B cell (primary cell): Measurements from ENCODE around the gene TCEANC2. TPM values are rescaled to one million over a fixed set of nuclear protein-coding genes. Genes with fewer than 3 reads are reported as not detected.
"Not testable (repeated sequence)": the region's sequence is repeated elsewhere in the genome, so short reads cannot be mapped to it uniquely, and the experiment has no call there.

Source experiments
- ATAC-seq: fragments of 200-7000 bp; cut with Tn5 transposase; one replicate; pipeline ENCODE4 v1.10.0; 2021; ENCODE audit warnings: low read depth, mild to moderate bottlenecking, moderate number of reproducible peaks, moderate library complexity
- CTCF ChIA-PET: fragments of 350-600 bp; sonication (Branson Sonifier 250); formaldehyde crosslinking; loops from one replicate; lab custom pipeline; 2021; ENCODE audit warnings: antibody characterized with exemption, inconsistent platforms; lab: Charles Lee
- POLR2A ChIA-PET: fragments of 350-600 bp; sonication (Branson Sonifier 250); formaldehyde crosslinking; loops from one replicate; lab custom pipeline; 2021; ENCODE audit warnings: antibody characterized with exemption; lab: Charles Lee
- DNase-seq: peaks from one replicate; pipeline ENCODE4 v3.0.0; 2013
- H2AFZ ChIP-seq: 2 replicates; pipeline ENCODE4 v1.6.1; 2012; ENCODE audit warnings: mild to moderate bottlenecking, low read depth, low read length; ENCODE audit not compliant: insufficient read depth, poor library complexity, severe bottlenecking
- H3K27ac ChIP-seq, 2 donors: 1 replicate in 1 of 2; 2 replicates in 1 of 2; pipeline ENCODE4 v1.5.1; 2012 to 2013; ENCODE audit warnings: low read length in 2 of 2, mild to moderate bottlenecking in 2 of 2, moderate library complexity in 1 of 2
- H3K27me3 ChIP-seq, 4 experiments: fragments of 200-600 bp in 1 of 4; sonication (generic) in 1 of 4; replicated peaks in 1 of 4; 1 replicate in 2 of 4; 2 replicates in 2 of 4; pipeline versions ENCODE4 v1.6.1 to v1.7.0; 2013 to 2016; ENCODE audit warnings: low read length in 3 of 4, mild to moderate bottlenecking in 2 of 4, mixed read lengths in 1 of 4, moderate library complexity in 1 of 4; ENCODE audit not compliant: insufficient read depth in 4 of 4, control insufficient read depth in 3 of 4; ENCODE audit errors: control extremely low read depth in 1 of 4
- H3K36me3 ChIP-seq, 2 experiments: replicated peaks in 1 of 2; 1 replicate in 1 of 2; 2 replicates in 1 of 2; pipeline versions ENCODE4 v1.6.1 to v1.7.1; 2013; ENCODE audit warnings: low read length in 1 of 2; ENCODE audit not compliant: insufficient read depth in 2 of 2, control insufficient read depth in 1 of 2; ENCODE audit errors: control extremely low read depth in 1 of 2, extremely low read depth in 1 of 2
- H3K4me1 ChIP-seq, 2 donors: fragments of 200-600 bp in 1 of 2; sonication (generic) in 1 of 2; 1 replicate in 1 of 2; 2 replicates in 1 of 2; pipeline versions ENCODE4 v1.5.1 to v1.6.1; 2013 to 2017; ENCODE audit warnings: low read length in 2 of 2; ENCODE audit not compliant: control insufficient read depth in 2 of 2, insufficient read depth in 2 of 2
- H3K4me2 ChIP-seq: replicated peaks from 2 replicates; pipeline ENCODE3; 2012; ENCODE audit warnings: mild to moderate bottlenecking, low read depth, low read length; ENCODE audit not compliant: poor library complexity, severe bottlenecking
- H3K4me3 ChIP-seq, 5 experiments: fragments of 200-600 bp in 1 of 5; sonication (generic) in 1 of 5; 1 replicate in 3 of 5; 2 replicates in 2 of 5; pipeline versions ENCODE4 v1.5.1 to v1.7.0; 2011 to 2016; ENCODE audit warnings: low read length in 4 of 5, mild to moderate bottlenecking in 4 of 5, low read depth in 2 of 5, control low read depth in 1 of 5, moderate library complexity in 1 of 5; ENCODE audit not compliant: insufficient read depth in 1 of 5; ENCODE audit errors: control extremely low read depth in 1 of 5, extremely low read depth in 1 of 5
- H3K79me2 ChIP-seq: fragments of 200-600 bp; sonication (generic); one replicate; pipeline ENCODE4 v1.6.0; 2016; ENCODE audit warnings: low read length; ENCODE audit not compliant: control insufficient read depth, insufficient read depth
- H3K9ac ChIP-seq: fragments of 200-600 bp; sonication (generic); 2 replicates; pipeline ENCODE4 v1.6.1; 2017; ENCODE audit warnings: mild to moderate bottlenecking, low read length, moderate library complexity
- H3K9me3 ChIP-seq, 3 donors: one replicate each; pipeline versions ENCODE4 v1.6.1 to v1.7.1; 2013; ENCODE audit warnings: low read length in 2 of 3; ENCODE audit not compliant: control insufficient read depth in 2 of 3, insufficient read depth in 1 of 3; ENCODE audit errors: control extremely low read depth in 1 of 3
- H4K20me1 ChIP-seq: 2 replicates; pipeline ENCODE4 v1.6.0; 2012; ENCODE audit warnings: mild to moderate bottlenecking, low read length; ENCODE audit not compliant: insufficient read depth, control insufficient read depth, poor library complexity, severe bottlenecking
- H3K27ac Mint-ChIP-seq: one replicate; pipeline ENCODE4 v1.8.0; 2021; ENCODE audit warnings: mixed read lengths
- H3K27me3 Mint-ChIP-seq: one replicate; pipeline ENCODE4 v1.8.0; 2021; ENCODE audit warnings: mixed read lengths
- H3K4me1 Mint-ChIP-seq: one replicate; pipeline ENCODE4 v1.8.0; 2021; ENCODE audit warnings: mixed read lengths
- H3K4me3 Mint-ChIP-seq: one replicate; pipeline ENCODE4 v1.8.0; 2021; ENCODE audit warnings: mixed read lengths
- H3K9me3 Mint-ChIP-seq: one replicate; pipeline ENCODE4 v1.8.0; 2022; ENCODE audit warnings: mixed read lengths; ENCODE audit not compliant: insufficient read depth
- CTCF ChIP-seq: fragments of 200-600 bp; IDR thresholded peaks from one replicate; pipeline ENCODE4 v1.8.0; 2022; ENCODE audit warnings: antibody characterized with exemption, mild to moderate bottlenecking
- EZH2 ChIP-seq: IDR thresholded peaks from 2 replicates; pipeline ENCODE4 v1.6.1; 2012; ENCODE audit warnings: borderline replicate concordance, low read depth, mild to moderate bottlenecking, moderate library complexity, low read length; ENCODE audit not compliant: insufficient read depth, poor library complexity, severe bottlenecking
- WGBS: methylation state at CpG from one replicate; pipeline ENCODE4 v1.1.5; 2013; ENCODE audit warnings: missing lambda C conversion rate; ENCODE audit not compliant: insufficient coverage; 5-methylcytosine and 5-hydroxymethylcytosine counted together
- intact Hi-C: fragments of 100-400 bp; cut with micrococcal nuclease; formaldehyde crosslinking; loops from one replicate; pipeline ENCODE4 v1.10.0; 2022
- polyA plus RNA-seq: library from polyadenylated mRNA; depleted of rRNA; stranded (reverse); fragments of >200 nt; gene quantifications from 2 replicates; pipeline ENCODE4 v1.2.3, GENCODE V29; 2012
- total RNA-seq, 2 donors: library from RNA; stranded (reverse); fragments of 120-200 nt in 1 of 2; gene quantifications; 1 replicate in 1 of 2; 2 replicates in 1 of 2; pipeline versions ENCODE4 v1.2.3 to v1.2.4, GENCODE V29; 2013 to 2022

TCEANC2 gene
- total and polyA plus RNA-seq, 2 donors (not counting 1 experiment from before 2014, with no cell fraction given): 8.0 to 15.9 TPM

DNA sequence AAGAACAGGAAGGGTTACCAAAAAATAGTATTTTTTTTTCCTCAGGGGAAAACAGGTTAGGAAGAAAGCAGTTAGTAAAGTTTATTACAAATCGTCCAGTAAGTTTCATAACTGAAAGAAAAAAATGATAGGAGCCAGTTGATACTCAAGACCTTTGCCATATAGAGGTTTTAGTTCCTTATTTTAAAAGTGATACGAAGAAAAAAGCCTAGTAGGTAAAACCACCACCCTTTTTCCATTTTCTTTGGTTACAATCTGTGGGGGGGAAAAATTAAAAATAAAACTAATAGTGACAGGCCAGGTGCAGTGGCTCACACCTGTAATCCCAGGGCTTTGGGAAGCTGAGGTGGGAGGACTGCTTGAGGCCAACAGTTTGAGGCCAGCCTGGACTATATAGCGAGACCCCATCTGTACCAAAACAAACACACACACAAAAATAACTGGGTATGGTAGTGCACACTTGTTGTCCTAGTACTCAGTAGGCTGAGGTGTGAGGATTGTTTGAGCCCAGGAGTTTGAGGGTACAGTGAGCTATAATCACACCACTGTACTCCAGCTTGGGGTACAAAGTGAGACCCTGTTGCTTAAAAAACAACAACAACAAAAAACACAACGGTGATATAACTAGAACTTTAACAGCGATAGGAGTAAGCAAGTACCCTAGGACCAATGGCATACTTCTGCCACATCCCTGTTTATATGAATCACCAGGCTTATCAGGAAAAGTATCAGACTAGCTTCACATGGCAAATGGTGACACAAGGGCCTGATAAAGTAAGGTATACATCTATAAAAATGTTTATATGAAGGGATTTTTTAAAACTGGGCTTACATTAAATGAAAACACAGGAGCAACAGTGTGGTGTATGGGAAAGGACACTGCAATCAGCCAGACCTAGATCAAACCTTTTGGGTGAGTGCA is 5.8 kb upstream of the TCEANC2 start:
- peaks cover 32 to 37% of the 10 kb centered on the region in 2 donors for H3K4me1 ChIP-seq
- POLR2A ChIA-PET: interaction anchor here (0.6 kb wide), 1 partner anchor 102 kb away, joined by 7 read pairs; the partner anchor contains the start of gene LRRC42

DNA sequence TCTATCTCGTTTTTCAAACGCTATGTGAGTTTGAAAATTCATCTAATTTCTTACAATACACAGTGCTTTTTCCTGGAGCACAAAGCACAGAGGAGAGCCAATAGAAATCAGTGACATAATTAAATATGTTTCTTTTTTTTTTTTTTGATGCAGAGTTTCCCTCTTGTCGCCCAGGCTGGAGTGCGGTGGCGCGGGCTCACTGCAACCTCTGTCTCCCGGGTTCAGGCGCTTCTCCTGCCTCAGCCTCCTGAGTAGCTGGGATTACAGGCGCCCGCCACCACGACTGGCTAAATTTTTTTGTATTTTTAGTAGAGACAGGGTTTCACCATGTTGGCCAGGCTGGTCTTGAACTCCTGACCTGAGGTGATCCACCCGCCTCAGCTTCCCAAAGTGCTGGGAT is 3.0 kb upstream of the TCEANC2 start:
- intact Hi-C loops, H3K4me3 ChIP-seq, H2AFZ ChIP-seq, POLR2A ChIA-PET, H3K27ac Mint-ChIP-seq, DNase-seq, H3K9me3 ChIP-seq, H3K27me3 ChIP-seq, H3K4me2 ChIP-seq, H3K27ac ChIP-seq, ATAC-seq, H3K9ac ChIP-seq, CTCF ChIA-PET, H4K20me1 ChIP-seq, H3K9me3 Mint-ChIP-seq, H3K4me3 Mint-ChIP-seq, H3K27me3 Mint-ChIP-seq: not testable (repeated sequence)
- 98% methylated on average over 4 of the region's 12 CpGs for whole genome bisulfite sequencing
- H3K4me1 ChIP-seq: peaks cover 46 to 52% of the 10 kb centered on the region in 2 donors
- H3K79me2 ChIP-seq: peaks cover 87% of the 10 kb centered on the region
- H3K36me3 ChIP-seq: peaks cover 0 to 13% of the 10 kb centered on the region in 2 experiments
- H3K4me1 Mint-ChIP-seq: peaks cover 44% of the 10 kb centered on the region

More for the DNA sequence above, 5.8 kb upstream of the TCEANC2 start:
- Histone ChIP-seq H3K9ac (no peak overlapping the region), H3K4me3 (no peak overlapping the region), H3K9me3 (no peaks in the 10 kb centered on the region), H3K27ac (peak overlapping the region; percentile 51 to 67), H3K4me2 (peak overlapping the region; percentile 42), H2AFZ (no peak overlapping the region), H4K20me1 (peaks cover 4% of the 10 kb centered on the region), H3K79me2 (peaks cover 91% of the 10 kb centered on the region), H3K27me3 (no peaks in the 10 kb centered on the region), H3K36me3 (peaks cover 2 to 30% of the 10 kb centered on the region in 2 experiments)
- ATAC-seq: peak; percentile 43
- CTCF ChIA-PET: interaction anchor here (1.3 to 1.8 kb wide), 3 partner anchors 21 to 442 kb away, joined by 3 to 11 read pairs (median 3); no protein-coding TSS in a partner anchor
- H3K9me3 Mint-ChIP-seq: no peaks in the 10 kb centered on the region
- peak overlapping the region; percentile 62 for H3K27ac Mint-ChIP-seq
- DNase-seq: peak; percentile 19
- peaks cover 35% of the 10 kb centered on the region for H3K4me1 Mint-ChIP-seq
- TF ChIP-seq CTCF (no peak), EZH2 (no peak)
- peak overlapping the region; percentile 30 for H3K4me3 Mint-ChIP-seq
- WGBS: 100% methylated on average over 2 of the region's 5 CpGs
- no peaks in the 10 kb centered on the region for H3K27me3 Mint-ChIP-seq
- intact Hi-C loops: no loop called here
